Measurements from ENCODE around the gene TTLL10. TPM values are rescaled to one million over a fixed set of nuclear protein-coding genes. Genes with fewer than 3 reads are reported as not detected.

The TTLL10 gene
- total and polyA plus RNA-seq, 2 donors from 2014 or later: 1.5 TPM; not detected in 1

- H3K36me3 ChIP-seq (ENCODE audit: control insufficient read depth in 2 of 3, insufficient read depth in 3 of 3, low read length in 3 of 3): no peaks in the 10 kb centered on the region
- H3K4me3 ChIP-seq (ENCODE audit: low read length in 3 of 3): peak overlapping the region; percentile 28 to 66 (median 49)
- no peak for FAIRE-seq
- H3K9ac ChIP-seq (ENCODE audit: low read length in 3 of 3): peak overlapping the region in 2 of 3 donors; percentile 8 to 61
- H3K27me3 ChIP-seq (ENCODE audit: control insufficient read depth, insufficient read depth, low read length): no peaks in the 10 kb centered on the region
- peak overlapping the region; percentile 77 to 90 for H3K27ac ChIP-seq (ENCODE audit: low read depth in 2 of 2, low read length in 2 of 2)
- no peaks in the 10 kb centered on the region for H3K9me3 ChIP-seq (ENCODE audit: control insufficient read depth in 2 of 3, insufficient read depth in 1 of 3, low read length in 3 of 3)
- TF ChIP-seq, protein P1, sequence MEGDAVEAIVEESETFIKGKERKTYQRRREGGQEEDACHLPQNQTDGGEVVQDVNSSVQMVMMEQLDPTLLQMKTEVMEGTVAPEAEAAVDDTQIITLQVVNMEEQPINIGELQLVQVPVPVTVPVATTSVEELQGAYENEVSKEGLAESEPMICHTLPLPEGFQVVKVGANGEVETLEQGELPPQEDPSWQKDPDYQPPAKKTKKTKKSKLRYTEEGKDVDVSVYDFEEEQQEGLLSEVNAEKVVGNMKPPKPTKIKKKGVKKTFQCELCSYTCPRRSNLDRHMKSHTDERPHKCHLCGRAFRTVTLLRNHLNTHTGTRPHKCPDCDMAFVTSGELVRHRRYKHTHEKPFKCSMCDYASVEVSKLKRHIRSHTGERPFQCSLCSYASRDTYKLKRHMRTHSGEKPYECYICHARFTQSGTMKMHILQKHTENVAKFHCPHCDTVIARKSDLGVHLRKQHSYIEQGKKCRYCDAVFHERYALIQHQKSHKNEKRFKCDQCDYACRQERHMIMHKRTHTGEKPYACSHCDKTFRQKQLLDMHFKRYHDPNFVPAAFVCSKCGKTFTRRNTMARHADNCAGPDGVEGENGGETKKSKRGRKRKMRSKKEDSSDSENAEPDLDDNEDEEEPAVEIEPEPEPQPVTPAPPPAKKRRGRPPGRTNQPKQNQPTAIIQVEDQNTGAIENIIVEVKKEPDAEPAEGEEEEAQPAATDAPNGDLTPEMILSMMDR (IDR thresholded peaks at IDR 0.05; ENCODE audit: borderline replicate concordance, extremely low read depth, insufficient read depth): no peak
- DNase-seq: peak; percentile 86 to 95 (median 89)
- peaks cover 0 to 10% (median 4%) of the 10 kb centered on the region in 3 donors for H3K4me1 ChIP-seq (ENCODE audit: control insufficient read depth in 2 of 3, insufficient read depth in 2 of 3, low read depth in 1 of 3, low read length in 3 of 3)
- intact Hi-C loops (cut with DNase I): no loop called here
These were observed 8.8 kb upstream of the TTLL10 start for GRCh38 chr1:1164701-1165451.

GRCh38 chr1:1165485-1165884 is 8.2 kb upstream of the TTLL10 start:
- Histone ChIP-seq H3K27ac (ENCODE audit: low read depth in 2 of 2, low read length in 2 of 2) (peak overlapping the region; percentile 77 to 90), H3K9ac (ENCODE audit: low read length in 3 of 3) (peak overlapping the region in 1 of 3 donors; percentile 61), H3K9me3 (ENCODE audit: control insufficient read depth in 2 of 3, insufficient read depth in 1 of 3, low read length in 3 of 3) (no peaks in the 10 kb centered on the region), H3K36me3 (ENCODE audit: control insufficient read depth in 2 of 3, insufficient read depth in 3 of 3, low read length in 3 of 3) (no peaks in the 10 kb centered on the region), H3K27me3 (ENCODE audit: control insufficient read depth, insufficient read depth, low read length) (no peaks in the 10 kb centered on the region), H3K4me3 (ENCODE audit: low read length in 3 of 3) (peak overlapping the region; percentile 28 to 66 (median 47)), H3K4me1 (ENCODE audit: control insufficient read depth in 2 of 3, insufficient read depth in 2 of 3, low read depth in 1 of 3, low read length in 3 of 3) (peaks cover 0 to 10% (median 4%) of the 10 kb centered on the region in 3 donors)
- FAIRE-seq (no peak), DNase-seq (peak in 1 of 5 donors; percentile 63)
- intact Hi-C loops (cut with DNase I): no loop called here
- TF ChIP-seq, protein P1 (IDR thresholded peaks at IDR 0.05; ENCODE audit: borderline replicate concordance, extremely low read depth, insufficient read depth): no peak

GRCh38 chr1:1165900-1166421 is 7.7 kb upstream of the TTLL10 start:
- TF ChIP-seq, protein P1 (IDR thresholded peaks at IDR 0.05; ENCODE audit: borderline replicate concordance, extremely low read depth, insufficient read depth): no peak
- Histone ChIP-seq H3K4me3 (ENCODE audit: low read length in 3 of 3) (peak overlapping the region; percentile 28 to 66 (median 47)), H3K36me3 (ENCODE audit: control insufficient read depth in 2 of 3, insufficient read depth in 3 of 3, low read length in 3 of 3) (no peaks in the 10 kb centered on the region), H3K4me1 (ENCODE audit: control insufficient read depth in 2 of 3, insufficient read depth in 2 of 3, low read depth in 1 of 3, low read length in 3 of 3) (peaks cover 0 to 10% (median 4%) of the 10 kb centered on the region in 3 donors), H3K27me3 (ENCODE audit: control insufficient read depth, insufficient read depth, low read length) (no peaks in the 10 kb centered on the region), H3K9me3 (ENCODE audit: control insufficient read depth in 2 of 3, insufficient read depth in 1 of 3, low read length in 3 of 3) (no peaks in the 10 kb centered on the region), H3K27ac (ENCODE audit: low read depth in 2 of 2, low read length in 2 of 2) (peak overlapping the region; percentile 77 to 90), H3K9ac (ENCODE audit: low read length in 3 of 3) (peak overlapping the region in 1 of 3 donors; percentile 61)
- intact Hi-C loops (cut with DNase I): no loop called here
- FAIRE-seq (no peak), DNase-seq (peak in 2 of 5 donors; percentile 61 to 85)

Data from kidney (tissue), 14 donors.